Epithelial cell of proximal tubule (primary cell): Measurements from ENCODE around the gene SRRM2. TPM values are rescaled to one million over a fixed set of nuclear protein-coding genes. Genes with fewer than 3 reads are reported as not detected.

Experiments used
- DNase-seq: peaks from one replicate; pipeline ENCODE4 v3.0.0-alpha.2; 2011; ENCODE audit warnings: low read depth
- H3K4me3 ChIP-seq: 2 replicates; pipeline ENCODE4 v1.5.1; 2011; ENCODE audit warnings: low read depth, mild to moderate bottlenecking, low read length
- total RNA-seq: library from RNA; depleted of rRNA; stranded (reverse); fragments of >200 nt; gene quantifications from 2 replicates; pipeline ENCODE4 v1.2.3, GENCODE V29; 2015
- TF ChIP-seq, protein P1 (sequence below): conservative IDR thresholded peaks from 2 replicates; pipeline ENCODE4 v1.5.1; 2012; ENCODE audit warnings: low read depth, mild to moderate bottlenecking, low read length

SRRM2 gene
- total RNA-seq, 1 donor from 2014 or later: 91.6 TPM

DNA sequence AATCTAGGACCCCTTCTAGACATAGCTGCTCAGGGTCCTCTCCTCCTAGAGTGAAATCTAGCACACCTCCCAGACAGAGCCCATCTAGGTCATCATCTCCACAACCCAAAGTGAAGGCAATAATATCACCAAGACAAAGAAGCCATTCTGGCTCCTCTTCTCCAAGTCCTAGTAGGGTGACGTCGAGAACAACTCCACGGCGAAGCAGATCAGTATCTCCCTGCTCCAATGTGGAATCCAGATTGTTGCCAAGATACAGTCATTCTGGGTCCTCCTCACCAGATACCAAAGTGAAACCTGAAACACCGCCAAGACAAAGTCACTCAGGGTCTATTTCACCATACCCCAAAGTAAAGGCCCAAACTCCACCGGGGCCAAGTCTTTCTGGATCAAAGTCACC is 10.7 kb downstream of the SRRM2 start:
- no peak for DNase-seq
- no peak overlapping the region for H3K4me3 ChIP-seq
- TF ChIP-seq, protein P1, sequence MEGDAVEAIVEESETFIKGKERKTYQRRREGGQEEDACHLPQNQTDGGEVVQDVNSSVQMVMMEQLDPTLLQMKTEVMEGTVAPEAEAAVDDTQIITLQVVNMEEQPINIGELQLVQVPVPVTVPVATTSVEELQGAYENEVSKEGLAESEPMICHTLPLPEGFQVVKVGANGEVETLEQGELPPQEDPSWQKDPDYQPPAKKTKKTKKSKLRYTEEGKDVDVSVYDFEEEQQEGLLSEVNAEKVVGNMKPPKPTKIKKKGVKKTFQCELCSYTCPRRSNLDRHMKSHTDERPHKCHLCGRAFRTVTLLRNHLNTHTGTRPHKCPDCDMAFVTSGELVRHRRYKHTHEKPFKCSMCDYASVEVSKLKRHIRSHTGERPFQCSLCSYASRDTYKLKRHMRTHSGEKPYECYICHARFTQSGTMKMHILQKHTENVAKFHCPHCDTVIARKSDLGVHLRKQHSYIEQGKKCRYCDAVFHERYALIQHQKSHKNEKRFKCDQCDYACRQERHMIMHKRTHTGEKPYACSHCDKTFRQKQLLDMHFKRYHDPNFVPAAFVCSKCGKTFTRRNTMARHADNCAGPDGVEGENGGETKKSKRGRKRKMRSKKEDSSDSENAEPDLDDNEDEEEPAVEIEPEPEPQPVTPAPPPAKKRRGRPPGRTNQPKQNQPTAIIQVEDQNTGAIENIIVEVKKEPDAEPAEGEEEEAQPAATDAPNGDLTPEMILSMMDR: no peak

DNA sequence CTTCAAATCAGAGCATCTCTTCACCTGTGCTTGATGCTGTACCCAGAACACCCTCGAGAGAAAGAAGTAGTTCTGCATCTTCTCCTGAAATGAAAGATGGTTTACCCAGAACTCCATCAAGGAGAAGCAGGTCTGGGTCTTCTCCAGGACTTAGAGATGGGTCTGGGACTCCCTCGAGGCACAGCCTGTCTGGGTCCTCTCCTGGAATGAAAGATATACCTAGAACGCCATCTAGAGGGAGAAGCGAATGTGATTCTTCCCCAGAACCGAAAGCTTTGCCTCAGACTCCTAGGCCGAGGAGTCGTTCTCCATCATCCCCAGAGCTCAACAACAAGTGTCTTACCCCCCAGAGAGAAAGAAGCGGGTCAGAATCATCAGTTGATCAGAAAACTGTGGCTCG is 12.3 kb downstream of the SRRM2 start:
- no peak overlapping the region for H3K4me3 ChIP-seq
- TF ChIP-seq, protein P1: peak; percentile 20
- DNase-seq: no peak

DNA sequence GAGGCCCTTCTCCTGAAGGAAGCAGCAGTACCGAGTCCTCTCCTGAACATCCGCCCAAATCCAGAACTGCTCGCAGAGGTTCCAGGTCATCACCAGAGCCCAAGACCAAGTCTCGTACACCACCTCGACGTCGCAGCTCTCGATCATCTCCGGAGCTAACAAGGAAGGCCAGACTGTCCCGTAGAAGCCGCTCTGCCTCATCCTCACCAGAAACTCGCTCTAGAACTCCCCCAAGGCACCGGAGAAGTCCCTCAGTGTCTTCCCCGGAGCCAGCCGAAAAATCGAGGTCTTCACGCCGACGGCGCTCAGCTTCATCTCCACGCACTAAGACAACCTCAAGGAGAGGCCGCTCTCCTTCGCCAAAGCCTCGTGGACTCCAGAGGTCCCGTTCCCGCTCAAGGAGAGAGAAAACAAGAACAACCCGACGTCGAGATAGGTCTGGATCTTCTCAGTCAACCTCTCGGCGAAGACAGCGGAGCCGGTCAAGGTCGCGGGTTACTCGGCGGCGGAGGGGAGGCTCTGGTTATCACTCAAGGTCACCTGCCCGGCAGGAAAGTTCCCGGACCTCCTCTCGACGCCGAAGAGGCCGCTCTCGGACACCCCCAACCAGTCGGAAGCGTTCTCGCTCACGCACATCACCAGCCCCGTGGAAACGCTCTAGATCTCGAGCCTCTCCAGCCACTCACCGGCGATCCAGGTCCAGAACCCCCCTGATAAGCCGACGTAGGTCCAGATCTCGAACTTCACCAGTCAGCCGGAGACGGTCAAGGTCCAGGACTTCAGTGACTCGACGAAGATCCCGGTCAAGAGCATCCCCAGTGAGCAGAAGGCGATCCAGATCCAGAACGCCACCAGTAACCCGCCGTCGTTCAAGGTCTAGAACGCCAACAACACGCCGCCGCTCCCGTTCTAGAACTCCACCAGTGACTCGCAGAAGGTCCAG is 13.3 kb downstream of the SRRM2 start:
- TF ChIP-seq, protein P1: no peak
- H3K4me3 ChIP-seq: no peak overlapping the region
- no peak for DNase-seq

- TF ChIP-seq, protein P1: no peak
- H3K4me3 ChIP-seq: no peak overlapping the region
- no peak for DNase-seq
These were observed 14.1 kb downstream of the SRRM2 start for GRCh38 chr16:2766430-2767139.

DNA sequence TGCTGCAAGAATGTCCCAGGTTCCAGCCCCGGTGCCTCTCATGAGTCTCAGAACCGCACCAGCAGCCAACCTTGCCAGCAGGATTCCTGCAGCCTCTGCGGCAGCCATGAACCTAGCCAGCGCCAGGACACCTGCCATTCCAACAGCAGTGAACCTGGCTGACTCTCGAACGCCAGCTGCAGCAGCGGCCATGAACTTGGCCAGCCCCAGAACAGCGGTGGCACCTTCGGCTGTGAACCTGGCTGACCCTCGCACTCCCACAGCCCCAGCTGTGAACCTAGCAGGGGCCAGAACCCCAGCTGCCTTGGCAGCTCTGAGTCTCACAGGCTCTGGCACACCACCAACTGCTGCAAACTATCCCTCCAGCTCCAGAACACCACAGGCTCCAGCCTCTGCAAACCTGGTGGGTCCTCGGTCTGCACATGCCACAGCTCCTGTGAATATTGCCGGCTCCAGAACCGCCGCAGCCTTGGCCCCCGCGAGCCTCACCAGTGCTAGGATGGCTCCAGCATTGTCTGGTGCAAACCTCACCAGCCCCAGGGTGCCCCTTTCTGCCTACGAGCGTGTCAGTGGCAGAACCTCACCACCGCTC is 14.8 kb downstream of the SRRM2 start:
- no peak overlapping the region for H3K4me3 ChIP-seq
- TF ChIP-seq, protein P1: no peak
- no peak for DNase-seq

DNA sequence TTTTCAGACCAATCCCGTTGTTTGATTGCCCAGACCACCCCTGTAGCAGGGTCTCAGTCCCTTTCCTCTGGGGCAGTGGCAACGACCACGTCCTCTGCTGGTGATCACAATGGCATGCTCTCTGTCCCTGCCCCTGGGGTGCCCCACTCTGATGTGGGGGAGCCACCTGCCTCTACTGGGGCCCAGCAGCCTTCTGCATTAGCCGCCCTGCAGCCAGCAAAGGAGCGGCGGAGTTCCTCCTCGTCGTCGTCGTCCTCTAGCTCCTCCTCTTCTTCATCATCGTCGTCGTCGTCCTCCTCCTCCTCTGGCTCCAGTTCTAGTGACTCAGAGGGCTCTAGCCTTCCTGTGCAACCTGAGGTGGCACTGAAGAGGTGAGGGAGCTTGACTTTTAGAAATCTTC is 15.5 kb downstream of the SRRM2 start:
- no peak for DNase-seq
- H3K4me3 ChIP-seq: no peak overlapping the region
- TF ChIP-seq, protein P1: no peak
